HCT116 (cell line): ENCODE results near the gene TRNAU1AP. TPM values are rescaled to one million over a fixed set of nuclear protein-coding genes. Genes with fewer than 3 reads are reported as not detected.
"Not testable (repeated sequence)": the region's sequence is repeated elsewhere in the genome, so short reads cannot be mapped to it uniquely, and the experiment has no call there.

Experiments used
- ATAC-seq: fragments of 200-7000 bp; cut with Tn5 transposase; 2 replicates; pipeline ENCODE4 v1.9.1; 2020; ENCODE audit warnings: mild to moderate bottlenecking, moderate library complexity
- BruUV-seq: library from RNA; stranded (reverse); fragments of 400-500 nt; replicated peaks from 2 replicates; lab custom pipeline; 2021; lab: Mats Ljungman, UMichigan
- CTCF ChIA-PET: fragments of 300-600 bp; sonication (Branson Sonifier 250); formaldehyde crosslinking; loops from one replicate; lab custom pipeline; 2021; ENCODE audit warnings: antibody characterized with exemption; lab: Charles Lee
- POLR2A ChIA-PET: fragments of 300-600, 350-600 bp; sonication (Branson Sonifier 250); formaldehyde crosslinking; loops from one replicate; lab custom pipeline; 2021; ENCODE audit warnings: antibody characterized with exemption; lab: Charles Lee
- RAD21 ChIA-PET, 2 experiments: fragments of 300-600 bp; sonication (Branson Sonifier 250); formaldehyde crosslinking; loops; one replicate each; lab custom pipeline; 2023; ENCODE audit warnings: low total read pairs in 2 of 2; ENCODE audit not compliant: uncharacterized antibody in 2 of 2, unreplicated experiment in 2 of 2, low non-redundant PET in 1 of 2; lab: Charles Lee
- DNase-seq: peaks from one replicate; pipeline ENCODE4 v3.0.0-alpha.2; 2010; ENCODE audit warnings: low read depth, low spot score
- H2AFZ ChIP-seq: fragments of 200-600 bp; shearing (Covaris generic), sonication (generic); 2 replicates; pipeline ENCODE4 v1.6.1; 2017; ENCODE audit warnings: low read depth, mixed run types, mixed read lengths, antibody characterized with exemption, low read length; ENCODE audit not compliant: poor library complexity, severe bottlenecking
- H3K27ac ChIP-seq: 2 replicates; pipeline ENCODE4 v1.5.1; 2012; ENCODE audit warnings: low read depth, low read length
- H3K27me3 ChIP-seq: fragments of 200-600 bp; sonication (generic); 2 replicates; pipeline ENCODE4 v1.6.1; 2016; ENCODE audit warnings: mixed run types, low read length, mixed read lengths; ENCODE audit not compliant: insufficient read depth
- H3K36me3 ChIP-seq, 2 experiments: fragments of 200-500 bp in 1 of 2; fragments of 200-600 bp in 1 of 2; sonication (Bioruptor generic) in 1 of 2; sonication (generic) in 1 of 2; 2 replicates each; pipeline versions ENCODE4 v1.5.1 to v1.6.1; 2014 to 2016; ENCODE audit warnings: low read length in 2 of 2, inconsistent platforms in 1 of 2, mixed read lengths in 1 of 2, mixed run types in 1 of 2; ENCODE audit not compliant: insufficient read depth in 2 of 2, control insufficient read depth in 1 of 2
- H3K4me1 ChIP-seq, 2 experiments: fragments of 200-600 bp in 1 of 2; sonication (generic) in 1 of 2; 2 replicates each; pipeline versions ENCODE4 v1.5.1 to v1.6.1; 2012 to 2017; ENCODE audit warnings: low read length in 2 of 2, inconsistent platforms in 1 of 2, mild to moderate bottlenecking in 1 of 2, mixed read lengths in 1 of 2, mixed run types in 1 of 2, moderate library complexity in 1 of 2; ENCODE audit not compliant: insufficient read depth in 2 of 2, control insufficient read depth in 1 of 2
- H3K4me2 ChIP-seq: fragments of 200-600 bp; sonication (generic); 2 replicates; pipeline ENCODE4 v1.6.1; 2017; ENCODE audit warnings: mixed run types, low read length, mixed read lengths
- H3K4me3 ChIP-seq, 2 experiments: fragments of 200-600 bp in 1 of 2; sonication (generic) in 1 of 2; replicated peaks in 1 of 2; 2 replicates each; pipeline ENCODE4 v1.5.1; 2011 to 2016; ENCODE audit warnings: low read length in 2 of 2, control low read depth in 1 of 2, low read depth in 1 of 2, mild to moderate bottlenecking in 1 of 2, mixed read lengths in 1 of 2, mixed run types in 1 of 2
- H3K79me2 ChIP-seq: fragments of 200-600 bp; sonication (generic); 2 replicates; pipeline ENCODE4 v1.6.1; 2017; ENCODE audit warnings: mild to moderate bottlenecking, mixed run types, low read length, moderate library complexity, mixed read lengths; ENCODE audit not compliant: insufficient read depth
- H3K9ac ChIP-seq: fragments of 200-600 bp; sonication (generic); 2 replicates; pipeline ENCODE4 v1.6.1; 2016; ENCODE audit warnings: low read length, mixed read lengths
- H3K9me2 ChIP-seq: fragments of 200-600 bp; sonication (generic), shearing (Covaris generic); 2 replicates; pipeline ENCODE4 v1.6.1; 2017; ENCODE audit warnings: mixed run types, mild to moderate bottlenecking, moderate library complexity; ENCODE audit not compliant: insufficient read depth
- H3K9me3 ChIP-seq, 2 experiments: fragments of 200-500 bp in 1 of 2; fragments of 200-600 bp in 1 of 2; sonication (Bioruptor generic) in 1 of 2; sonication (generic) in 1 of 2; 2 replicates each; pipeline ENCODE4 v1.6.1; 2014 to 2017; ENCODE audit warnings: low read length in 2 of 2, mixed read lengths in 2 of 2, inconsistent platforms in 1 of 2, low read depth in 1 of 2, mild to moderate bottlenecking in 1 of 2, mixed run types in 1 of 2, moderate library complexity in 1 of 2; ENCODE audit not compliant: control insufficient read depth in 1 of 2, insufficient read depth in 1 of 2
- H4K20me1 ChIP-seq: fragments of 200-600 bp; sonication (generic), shearing (Covaris generic); 2 replicates; pipeline ENCODE4 v1.6.1; 2017; ENCODE audit warnings: mixed run types, mild to moderate bottlenecking, moderate library complexity; ENCODE audit not compliant: insufficient read depth
- CEBPB ChIP-seq: IDR thresholded peaks from 2 replicates; pipeline ENCODE4 v1.6.1; 2012; ENCODE audit warnings: low read depth
- EGR1 ChIP-seq: IDR thresholded peaks from 2 replicates; pipeline ENCODE4 v1.6.1; 2012; ENCODE audit warnings: low read depth
- RAD21 ChIP-seq: IDR thresholded peaks from 2 replicates; pipeline ENCODE4 v1.6.1; 2012; ENCODE audit warnings: low read depth, mild to moderate bottlenecking
- YY1 ChIP-seq: IDR thresholded peaks from 2 replicates; pipeline ENCODE4 v1.6.1; 2011; ENCODE audit warnings: low read length, low read depth, moderate library complexity, mild to moderate bottlenecking; ENCODE audit not compliant: insufficient replicate concordance; ENCODE audit errors: extremely low read depth
- intact Hi-C: fragments of 100-400 bp; cut with micrococcal nuclease; formaldehyde crosslinking; loops from 2 replicates; pipeline ENCODE4 v1.10.0; 2022
- total RNA-seq: library from RNA; stranded (reverse); gene quantifications from one replicate; pipeline ENCODE4 v1.2.1, GENCODE V29; 2021; ENCODE audit not compliant: unreplicated experiment
- TF ChIP-seq, protein P1 (sequence below): IDR thresholded peaks from 2 replicates; pipeline ENCODE4 v1.6.1; 2012

The TRNAU1AP gene
- total RNA-seq, 1 experiment from 2014 or later: 29.7 TPM

DNA sequence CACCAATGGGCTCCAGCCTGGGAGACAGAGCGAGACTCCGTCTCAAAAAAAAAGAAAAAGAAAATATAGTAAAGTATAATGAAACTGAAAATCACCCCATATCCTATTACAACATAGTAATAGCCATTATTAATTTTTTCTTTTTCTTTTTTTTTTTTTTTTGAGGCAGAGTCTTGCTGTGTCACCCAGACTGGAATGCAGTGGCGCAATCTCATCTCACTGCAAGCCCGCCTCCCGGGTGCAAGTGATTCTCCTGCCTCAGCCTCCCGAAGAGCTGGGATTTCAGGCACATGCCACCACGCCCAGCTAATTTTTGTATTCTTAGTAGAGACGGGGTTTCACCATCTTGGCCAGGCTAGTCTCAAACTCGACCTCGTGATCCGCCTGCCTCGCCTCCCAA lies 20.0 kb downstream of the TRNAU1AP start:
- H3K4me2 ChIP-seq, CTCF ChIA-PET, DNase-seq, H3K9me2 ChIP-seq, H4K20me1 ChIP-seq, ATAC-seq, BruUV-seq, H3K9ac ChIP-seq, H3K79me2 ChIP-seq, H2AFZ ChIP-seq, H3K9me3 ChIP-seq, H3K27ac ChIP-seq, intact Hi-C loops, H3K4me1 ChIP-seq, H3K4me3 ChIP-seq, H3K27me3 ChIP-seq, RAD21 ChIA-PET: not testable (repeated sequence)
- POLR2A ChIA-PET: interaction anchor here (1.3 to 4.6 kb wide), 2 partner anchors 9 kb away, joined by 4 to 27 read pairs; no protein-coding TSS in a partner anchor
- H3K36me3 ChIP-seq: peaks cover 15 to 21% of the 10 kb centered on the region in 2 experiments

DNA sequence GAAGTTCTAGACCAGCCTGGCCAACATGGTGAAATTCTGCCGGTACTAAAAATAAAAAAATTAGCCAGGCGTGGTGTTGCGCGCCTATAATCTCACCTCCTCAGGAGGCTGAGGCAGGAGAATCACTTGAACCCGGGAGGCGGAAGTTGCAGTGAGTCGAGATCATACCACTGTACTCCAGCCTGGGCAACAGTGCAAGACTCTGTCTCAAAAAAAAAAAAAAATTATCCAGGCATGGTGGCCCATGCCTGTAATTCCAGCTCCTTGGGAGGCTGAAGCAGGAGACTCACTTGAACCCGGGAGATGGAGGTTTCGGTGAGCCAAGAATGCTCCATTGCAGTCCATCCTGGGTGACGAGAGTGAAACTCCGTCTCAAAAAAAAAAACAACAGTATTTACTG lies 20.7 kb downstream of the TRNAU1AP start:
- Histone ChIP-seq H3K27ac (no peak overlapping the region), H3K9me2 (no peaks in the 10 kb centered on the region), H3K4me3 (no peak overlapping the region), H4K20me1 (peaks cover 4% of the 10 kb centered on the region; the same call in 1 of the 2 replicates), H3K27me3 (no peaks in the 10 kb centered on the region), H2AFZ (no peak overlapping the region), H3K4me2 (no peak overlapping the region), H3K9me3 (no peaks in the 10 kb centered on the region), H3K79me2 (no peaks in the 10 kb centered on the region), H3K9ac (no peak overlapping the region), H3K4me1 (no peaks in the 10 kb centered on the region), H3K36me3 (peaks cover 16 to 22% of the 10 kb centered on the region in 2 experiments; a peak in 3 of 4 replicates)
- ATAC-seq (no peak), DNase-seq (no peak)
- TF ChIP-seq EGR1 (no peak), RAD21 (no peak), YY1 (no peak), CEBPB (no peak)
- TF ChIP-seq, protein P1, sequence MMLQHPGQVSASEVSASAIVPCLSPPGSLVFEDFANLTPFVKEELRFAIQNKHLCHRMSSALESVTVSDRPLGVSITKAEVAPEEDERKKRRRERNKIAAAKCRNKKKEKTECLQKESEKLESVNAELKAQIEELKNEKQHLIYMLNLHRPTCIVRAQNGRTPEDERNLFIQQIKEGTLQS: no peak
- BruUV-seq: no TSS peak
- ChIA-PET RAD21 (no interaction called here), POLR2A (interaction anchor here (1.3 kb wide), 1 partner anchor 8 kb away, joined by 4 read pairs; no protein-coding TSS in a partner anchor), CTCF (no interaction called here)
- intact Hi-C loops: no loop called here
